H1 (cell line): ENCODE data around the gene IFI30. TPM values are rescaled to one million over a fixed set of nuclear protein-coding genes. Genes with fewer than 3 reads are reported as not detected.

Experiments
- CTCF ChIA-PET: fragments of 300-600 bp; sonication (Branson Sonifier 250); formaldehyde crosslinking; loops from one replicate; lab custom pipeline; 2021; ENCODE audit not compliant: partially characterized antibody; lab: Charles Lee
- POLR2A ChIA-PET: fragments of 300-600 bp; sonication (Branson Sonifier 250); formaldehyde crosslinking; loops from one replicate; lab custom pipeline; 2021; ENCODE audit warnings: inconsistent platforms; ENCODE audit not compliant: partially characterized antibody; lab: Charles Lee
- DNase-seq, 2 experiments: peaks; one replicate each; pipeline versions ENCODE4 v3.0.0 to v3.0.0-alpha.2; 2010 to 2022; ENCODE audit warnings: low spot score in 2 of 2, low read depth in 1 of 2, mixed read lengths in 1 of 2
- FAIRE-seq: peaks from 2 replicates; lab custom pipeline; 2011; peaks lifted over from hg19 to GRCh38; lab: Jason Lieb, UNC
- H2AFZ ChIP-seq: 2 replicates; pipeline ENCODE4 v1.8.1; 2012; ENCODE audit warnings: low read length, inconsistent platforms
- H2AK5ac ChIP-seq: 2 replicates; pipeline ENCODE4 v1.6.1; 2013; ENCODE audit warnings: low read depth, low read length
- H2BK120ac ChIP-seq: replicated peaks from 2 replicates; pipeline ENCODE3; 2013; ENCODE audit warnings: low read depth, low read length, inconsistent platforms
- H2BK12ac ChIP-seq: 2 replicates; pipeline ENCODE4 v1.6.1; 2013; ENCODE audit warnings: low read depth, low read length
- H2BK15ac ChIP-seq: 2 replicates; pipeline ENCODE4 v1.6.1; 2013; ENCODE audit warnings: low read length
- H2BK20ac ChIP-seq: 2 replicates; pipeline ENCODE4 v1.6.1; 2013; ENCODE audit warnings: low read length
- H2BK5ac ChIP-seq: 2 replicates; pipeline ENCODE4 v1.6.1; 2013; ENCODE audit warnings: low read depth, low read length
- H3K14ac ChIP-seq: 2 replicates; pipeline ENCODE4 v1.6.1; 2013; ENCODE audit warnings: inconsistent platforms; ENCODE audit not compliant: insufficient read length
- H3K18ac ChIP-seq: 2 replicates; pipeline ENCODE4 v1.6.1; 2013; ENCODE audit warnings: low read length; ENCODE audit errors: extremely low read depth
- H3K23ac ChIP-seq: 2 replicates; pipeline ENCODE4 v1.6.1; 2013; ENCODE audit warnings: inconsistent platforms; ENCODE audit not compliant: insufficient read length
- H3K23me2 ChIP-seq: 2 replicates; pipeline ENCODE4 v1.6.1; 2013; ENCODE audit warnings: low read depth, low read length
- H3K27ac ChIP-seq: 2 replicates; pipeline ENCODE4 v1.6.1; 2011; ENCODE audit warnings: low read depth, low read length, inconsistent platforms
- H3K27me3 ChIP-seq, 4 experiments: replicated peaks in 1 of 4; 1 replicate in 1 of 4; 2 replicates in 3 of 4; pipeline versions ENCODE4 v1.6.1 to v1.8.1; 2011 to 2013; ENCODE audit warnings: low read length in 3 of 4, mild to moderate bottlenecking in 3 of 4, inconsistent platforms in 2 of 4, mixed read lengths in 2 of 4, moderate library complexity in 1 of 4; ENCODE audit not compliant: control insufficient read depth in 3 of 4, insufficient read depth in 3 of 4; ENCODE audit errors: extremely low read depth in 1 of 4
- H3K36me3 ChIP-seq, 4 experiments: 2 replicates each; pipeline versions ENCODE4 v1.6.1 to v1.8.1; 2011 to 2013; ENCODE audit warnings: mild to moderate bottlenecking in 4 of 4, low read length in 3 of 4, moderate library complexity in 2 of 4, control low read depth in 1 of 4, inconsistent platforms in 1 of 4; ENCODE audit not compliant: insufficient read depth in 4 of 4, control insufficient read depth in 2 of 4
- H3K4ac ChIP-seq: replicated peaks from 2 replicates; pipeline ENCODE3; 2013; ENCODE audit warnings: low read length, low read depth, mixed read lengths, inconsistent platforms; ENCODE audit not compliant: insufficient read length
- H3K4me1 ChIP-seq, 4 experiments: replicated peaks in 1 of 4; 1 replicate in 1 of 4; 2 replicates in 3 of 4; pipeline versions ENCODE4 v1.6.1 to v1.8.1; 2011 to 2013; ENCODE audit warnings: low read length in 3 of 4, inconsistent platforms in 2 of 4, mixed read lengths in 1 of 4; ENCODE audit not compliant: insufficient read depth in 4 of 4, control insufficient read depth in 3 of 4
- H3K4me2 ChIP-seq, 2 experiments: 2 replicates each; pipeline versions ENCODE4 v1.6.1 to v1.8.1; 2011 to 2013; ENCODE audit warnings: low read depth in 2 of 2, low read length in 2 of 2, control low read depth in 1 of 2, inconsistent platforms in 1 of 2, mild to moderate bottlenecking in 1 of 2; ENCODE audit not compliant: insufficient read depth in 1 of 2
- H3K4me3 ChIP-seq, 4 experiments: fragments of 200-600, 300-600 bp in 1 of 4; sonication (generic), shearing (Covaris generic), sonication (Bioruptor Twin) in 1 of 4; 2 replicates each; pipeline versions ENCODE4 v1.5.1 to v1.8.1; 2011 to 2016; ENCODE audit warnings: low read length in 4 of 4, low read depth in 3 of 4, control low read depth in 2 of 4, inconsistent platforms in 2 of 4, mild to moderate bottlenecking in 2 of 4, mixed read lengths in 1 of 4, moderate library complexity in 1 of 4; ENCODE audit not compliant: insufficient read depth in 2 of 4; ENCODE audit errors: extremely low read depth in 1 of 4
- H3K56ac ChIP-seq: replicated peaks from 2 replicates; pipeline ENCODE3; 2013; ENCODE audit warnings: low read depth, mild to moderate bottlenecking, mixed read lengths, low read length, inconsistent platforms; ENCODE audit not compliant: insufficient read length
- H3K79me1 ChIP-seq: 2 replicates; pipeline ENCODE4 v1.6.1; 2013; ENCODE audit warnings: low read depth, low read length, control low read depth
- H3K79me2 ChIP-seq, 2 experiments: 2 replicates each; pipeline versions ENCODE4 v1.6.1 to v1.8.1; 2012 to 2013; ENCODE audit warnings: low read length in 2 of 2, mild to moderate bottlenecking in 2 of 2, inconsistent platforms in 1 of 2; ENCODE audit not compliant: insufficient read depth in 2 of 2, control insufficient read depth in 1 of 2
- H3K9ac ChIP-seq, 4 experiments: replicated peaks in 1 of 4; 1 replicate in 1 of 4; 2 replicates in 3 of 4; pipeline versions ENCODE4 v1.6.1 to v1.8.1; 2011 to 2013; ENCODE audit warnings: low read depth in 3 of 4, low read length in 3 of 4, control low read depth in 2 of 4, mild to moderate bottlenecking in 2 of 4, moderate library complexity in 2 of 4, inconsistent platforms in 1 of 4; ENCODE audit errors: extremely low read depth in 1 of 4
- H3K9me3 ChIP-seq, 2 experiments: 2 replicates each; pipeline versions ENCODE4 v1.6.1 to v1.8.1; 2012 to 2013; ENCODE audit warnings: mild to moderate bottlenecking in 2 of 2, moderate library complexity in 2 of 2, control low read depth in 1 of 2, inconsistent platforms in 1 of 2, low read depth in 1 of 2, low read length in 1 of 2, mixed read lengths in 1 of 2; ENCODE audit not compliant: insufficient read depth in 2 of 2
- H4K20me1 ChIP-seq, 2 experiments: replicated peaks in 1 of 2; 2 replicates each; pipeline versions ENCODE3 to v1.8.1; 2011 to 2013; ENCODE audit warnings: inconsistent platforms in 2 of 2, low read length in 2 of 2, mild to moderate bottlenecking in 1 of 2; ENCODE audit not compliant: insufficient read depth in 2 of 2, control insufficient read depth in 1 of 2
- H4K5ac ChIP-seq: 2 replicates; pipeline ENCODE4 v1.6.1; 2013; ENCODE audit warnings: low read length, low read depth, mixed read lengths, inconsistent platforms; ENCODE audit not compliant: insufficient read length
- H4K8ac ChIP-seq: 2 replicates; pipeline ENCODE4 v1.8.0; 2013; ENCODE audit warnings: mild to moderate bottlenecking, moderate library complexity, low read length, inconsistent platforms; ENCODE audit not compliant: insufficient read depth; ENCODE audit errors: extremely low read depth
- H4K91ac ChIP-seq: replicated peaks from 2 replicates; pipeline ENCODE3; 2013; ENCODE audit warnings: low read length, mixed read lengths, inconsistent platforms; ENCODE audit not compliant: insufficient read length
- CREB1 ChIP-seq: IDR thresholded peaks from 2 replicates; pipeline ENCODE4 v1.6.1; 2012; ENCODE audit warnings: inconsistent platforms
- GTF2F1 ChIP-seq: IDR thresholded peaks from 2 replicates; pipeline ENCODE4 v1.6.1; 2012; ENCODE audit warnings: low read depth, low read length, improper control_type of control experiment, borderline replicate concordance
- HDAC2 ChIP-seq, 2 experiments: fragments of 300-600 bp in 1 of 2; sonication (generic) in 1 of 2; IDR thresholded peaks; 2 replicates each; pipeline ENCODE4 v1.6.1; 2011 to 2012; ENCODE audit warnings: low read depth in 2 of 2, low read length in 2 of 2, mild to moderate bottlenecking in 2 of 2, moderate library complexity in 2 of 2, borderline replicate concordance in 1 of 2, inconsistent platforms in 1 of 2
- WGBS, 2 experiments: shearing (Covaris generic) in 1 of 2; methylation state at CpG; one replicate each; pipeline versions ENCODE4 v1.1.6 to v1.1.7; 2013 to 2015; ENCODE audit warnings: low lambda C conversion rate in 2 of 2, mixed read lengths in 2 of 2, inconsistent platforms in 1 of 2, low coverage in 1 of 2, missing lambda C conversion rate in 1 of 2; ENCODE audit not compliant: insufficient replicate concordance in 2 of 2, insufficient coverage in 1 of 2, insufficient read length in 1 of 2; ENCODE audit errors: extremely low coverage in 1 of 2, missing lambda C conversion rate in 1 of 2; 5-methylcytosine and 5-hydroxymethylcytosine counted together
- polyA plus RNA-seq, 7 experiments: library from polyadenylated mRNA; depleted of rRNA in 3 of 7; stranded (reverse) in 5 of 7; unstranded in 2 of 7; fragments of >200 nt in 5 of 7; fragments of 200-250 nt in 2 of 7; gene quantifications; 1 replicate in 5 of 7; 2 replicates in 1 of 7; 4 replicates in 1 of 7; pipeline versions ENCODE4 v1.2.1 to v1.2.3, GENCODE V29; 2011 to 2013; ENCODE audit warnings: missing spikeins in 2 of 7, mixed read lengths in 2 of 7
- total RNA-seq: library from RNA; stranded (reverse); fragmentation: NEBNext Ultra II Directional; extraction: Animal tissue kit (Norgen Biotek cat#: 25700); gene quantifications from 2 replicates; pipeline ENCODE4 v1.2.1, GENCODE V29; 2021

The IFI30 gene
- total and polyA plus RNA-seq, 2 of the 8 experiments (the other 6 are each of a cell fraction or from before 2014, with no cell fraction given), result 28.9 to 62.4 TPM

DNA sequence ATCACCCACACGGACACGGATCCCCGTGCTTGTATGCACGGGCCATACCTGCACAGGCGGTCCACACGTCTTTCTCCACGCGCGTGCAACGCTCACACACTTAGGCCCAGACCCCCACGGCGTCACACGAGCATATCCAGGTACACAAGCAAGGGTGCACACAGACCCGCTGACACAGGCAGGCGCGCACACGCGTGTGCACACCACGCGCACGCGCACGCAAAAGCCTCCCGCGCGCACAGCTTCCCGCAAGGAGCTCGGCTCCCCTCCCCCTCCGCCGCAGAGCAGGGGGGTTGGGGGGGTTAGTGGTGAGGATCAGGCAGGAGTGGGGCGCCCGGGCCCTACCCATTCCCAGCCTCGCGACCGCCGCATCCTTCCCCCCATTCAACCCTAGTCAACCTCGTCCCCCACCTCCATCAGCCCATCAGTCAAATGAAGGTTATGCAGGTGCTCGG is 29.8 kb downstream of the IFI30 start:
- Histone ChIP-seq H3K4me2 (peak overlapping the region; percentile 79 to 92), H3K79me1 (peaks cover 5% of the 10 kb centered on the region), H4K91ac (peak overlapping the region; percentile 63), H3K9me3 (no peaks in the 10 kb centered on the region), H3K79me2 (0 out of 4 replicates have a peak, but pooled peaks cover 0 to 4% of the 10 kb centered on the region in 2 experiments), H3K4me1 (peaks cover 0 to 11% (median 7%) of the 10 kb centered on the region in 4 experiments; a peak in 5 of 7 replicates), H2AFZ (no peak overlapping the region), H3K4ac (no peak overlapping the region), H2BK120ac (no peak overlapping the region), H2AK5ac (no peak overlapping the region), H2BK5ac (0 out of 2 replicates have a peak overlapping the region, but pooled peaks have one; percentile 4), H3K9ac (peak overlapping the region in 3 of 4 experiments; percentile 37 to 42 (median 41); a peak in 4 of 7 replicates), H3K36me3 (peaks cover 3 to 5% (median 3%) of the 10 kb centered on the region in 4 experiments; a peak in 6 of 8 replicates), H4K5ac (no peak overlapping the region), H3K27me3 (no peaks in the 10 kb centered on the region; a peak in 1 of 7 replicates), H3K23me2 (peaks cover 12% of the 10 kb centered on the region), H3K56ac (no peak overlapping the region), H2BK15ac (peak overlapping the region; percentile 2; the same call in 1 of the 2 replicates), H4K20me1 (peaks cover 1 to 13% of the 10 kb centered on the region in 2 experiments), H3K4me3 (peak overlapping the region; percentile 56 to 81 (median 74)), H3K18ac (peak overlapping the region; percentile 84), H2BK12ac (peak overlapping the region; percentile 3; the same call in 1 of the 2 replicates), H2BK20ac (0 out of 2 replicates have a peak overlapping the region, but pooled peaks have one; percentile 48), H4K8ac (peak overlapping the region; percentile 75; the same call in 1 of the 2 replicates), H3K14ac (no peak overlapping the region), H3K23ac (no peak overlapping the region), H3K27ac (no peak overlapping the region)
- DNase-seq (no peak), FAIRE-seq (no peak)
- POLR2A ChIA-PET, result interaction anchor here (0.6 to 7.3 kb wide), 11 partner anchors 9 to 112 kb away, joined by 3 to 65 read pairs (median 4); partner anchors contain the start of genes JUND and MPV17L2
- CTCF ChIA-PET, result interaction anchor here (0.6 to 11.5 kb wide), 11 partner anchors 12 to 135 kb away, joined by 3 to 305 read pairs (median 3); partner anchors contain the start of gene PDE4C
- 3% methylated on average over 24 of the region's 38 CpGs; no CpG with 5 or more reads in 1 of the 2 experiments for WGBS, 2 experiments
- 0 out of 2 replicates have a peak, but pooled peaks have one; percentile 1 for TF ChIP-seq GTF2F1
- TF ChIP-seq HDAC2 (IDR thresholded peaks at IDR 0.05; ENCODE audit: borderline replicate concordance in 1 of 2, low read depth in 2 of 2, low read length in 2 of 2), result 0 out of 4 replicates have a peak, but pooled peaks of 1 of the 2 experiments have one; percentile 95
- no peak; the same call in 1 of the 2 replicates for TF ChIP-seq CREB1
